ENCODE data around the gene MRPL17. TPM values are rescaled to one million over a fixed set of nuclear protein-coding genes. Genes with fewer than 3 reads are reported as not detected.
A peak's percentile ranks its signal among the peaks of the same experiment; 100 is the strongest.
"Not testable (repeated sequence)": the region's sequence is repeated elsewhere in the genome, so short reads cannot be mapped to it uniquely, and the experiment has no call there.

The MRPL17 gene
- total RNA-seq: 27.2 and 49.8 TPM in 2 replicates

DNA sequence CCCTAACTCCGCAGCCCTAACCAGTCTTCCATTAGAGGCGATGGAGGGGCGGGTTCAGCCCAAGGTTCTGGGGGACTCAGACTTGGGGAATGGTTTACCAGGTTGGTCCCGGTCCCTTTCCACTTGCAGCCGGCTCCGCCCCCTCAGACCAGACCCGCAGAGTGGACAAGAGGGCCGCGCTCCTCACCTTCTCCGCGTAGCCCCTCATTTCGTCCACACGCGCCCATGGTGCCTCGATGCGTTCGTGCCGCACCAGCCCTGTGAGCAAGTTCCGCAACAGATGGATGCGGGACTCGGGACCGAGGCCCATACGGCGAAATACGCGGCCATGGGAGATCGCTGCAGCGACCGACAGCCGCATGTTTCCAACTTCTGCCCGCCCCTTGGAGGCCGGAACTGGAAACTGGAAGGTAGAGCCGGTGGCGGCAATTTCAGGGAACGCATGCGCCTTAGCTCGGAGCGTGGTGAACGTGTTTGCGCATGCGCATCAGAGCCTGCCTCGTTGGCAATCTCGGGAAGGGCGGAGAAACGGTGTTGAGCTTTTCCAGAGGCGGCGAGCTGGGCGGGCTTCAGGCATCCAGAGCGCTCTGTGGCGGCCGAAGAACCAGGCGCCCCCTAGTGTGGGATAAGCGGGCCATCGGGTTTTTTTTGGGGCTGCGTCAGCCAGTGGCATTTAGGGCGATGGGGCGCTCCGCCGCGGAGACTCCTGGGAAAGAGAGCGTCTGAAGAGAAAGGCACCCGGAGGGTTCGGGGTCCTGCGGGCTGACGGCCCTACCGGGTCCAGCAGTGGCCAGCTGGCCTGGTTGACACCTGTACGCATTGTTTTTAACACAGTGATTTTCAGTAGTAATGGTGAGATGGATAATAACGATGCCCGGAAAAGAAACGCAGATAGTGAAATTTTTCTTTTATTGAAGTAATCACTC lies at the start of gene MRPL17:
Gene MRPL17 (minus strand): TSS at position 405 of the 926 bp plus-strand sequence. CDS start 44 bp downstream, at position 361.
- DNase-seq (ENCODE audit: low read depth): peak; percentile 97

DNA sequence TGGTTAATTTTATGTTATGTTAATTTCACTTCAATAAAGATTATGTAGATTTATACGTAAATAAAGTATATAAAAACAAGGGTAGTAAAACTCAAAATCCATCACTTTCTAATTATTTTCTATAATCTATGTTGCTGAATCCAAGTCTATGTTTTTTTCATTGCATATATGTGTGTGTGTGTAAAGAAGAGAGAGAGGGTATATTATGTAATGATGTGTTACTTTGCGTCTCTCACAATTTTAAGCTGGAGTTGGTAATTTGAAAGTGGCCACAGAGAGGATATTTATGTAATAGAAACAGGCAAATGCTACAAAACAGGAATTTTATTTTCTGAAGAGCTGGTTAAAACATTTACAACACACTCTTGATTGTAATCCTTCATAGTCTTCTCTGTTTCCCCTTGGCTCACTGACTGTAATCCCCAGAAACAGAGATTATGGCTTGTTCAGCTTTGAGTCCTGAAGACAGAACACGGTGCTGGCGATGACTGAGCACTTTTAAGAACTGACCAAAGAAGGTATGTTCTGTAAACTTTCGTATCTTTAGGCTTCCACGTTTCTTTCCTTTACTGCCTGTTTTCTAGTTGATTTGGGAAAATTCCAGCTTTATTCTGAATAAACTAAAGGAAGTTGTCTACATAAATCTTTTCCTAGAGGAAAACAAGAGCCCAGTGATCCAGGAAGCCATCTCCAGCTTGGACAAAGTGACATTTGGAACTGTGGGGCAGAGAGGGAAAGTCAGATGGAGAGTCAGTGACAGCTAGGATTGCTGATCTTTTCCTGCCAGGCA lies 45.0 kb upstream of the MRPL17 start:
- no peak for DNase-seq (ENCODE audit: low read depth)

GRCh38 chr11:6725386-6725896 lies 42.3 kb upstream of the MRPL17 start:
- DNase-seq (ENCODE audit: low read depth): no peak

DNA sequence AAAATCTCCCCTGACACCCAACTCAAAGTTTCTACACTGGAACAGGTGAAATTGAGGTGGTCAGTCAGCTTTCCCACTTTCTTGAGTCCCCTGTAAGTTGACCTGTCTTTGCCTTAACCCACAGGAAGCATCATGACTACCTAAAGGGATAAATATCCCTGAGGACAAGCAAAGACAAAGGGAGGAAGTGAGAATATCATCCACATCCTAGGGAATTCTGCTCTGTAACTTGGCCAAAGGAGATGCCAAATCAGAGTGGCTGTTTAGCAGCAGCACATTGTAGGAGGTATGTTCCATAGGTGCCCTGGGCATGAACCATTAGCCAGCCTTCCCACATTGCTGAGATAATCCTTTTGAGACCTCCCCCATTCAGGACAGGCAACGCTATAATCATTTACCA lies 40.9 kb upstream of the MRPL17 start:
- no peak for DNase-seq (ENCODE audit: low read depth)

GRCh38 chr11:6721343-6721742 lies 38.2 kb upstream of the MRPL17 start:
- DNase-seq (ENCODE audit: low read depth): no peak

- no peak for DNase-seq (ENCODE audit: low read depth)
Measured at GRCh38 chr11:6719576-6719975, 36.4 kb upstream of the MRPL17 start.

GRCh38 chr11:6717426-6717825 lies 34.3 kb upstream of the MRPL17 start:
- DNase-seq (ENCODE audit: low read depth): no peak

GRCh38 chr11:6711552-6711951 lies 28.4 kb upstream of the MRPL17 start:
- not testable (repeated sequence) for DNase-seq (ENCODE audit: low read depth)

GRCh38 chr11:6708876-6709275 lies 25.7 kb upstream of the MRPL17 start:
- DNase-seq (ENCODE audit: low read depth): no peak

DNA sequence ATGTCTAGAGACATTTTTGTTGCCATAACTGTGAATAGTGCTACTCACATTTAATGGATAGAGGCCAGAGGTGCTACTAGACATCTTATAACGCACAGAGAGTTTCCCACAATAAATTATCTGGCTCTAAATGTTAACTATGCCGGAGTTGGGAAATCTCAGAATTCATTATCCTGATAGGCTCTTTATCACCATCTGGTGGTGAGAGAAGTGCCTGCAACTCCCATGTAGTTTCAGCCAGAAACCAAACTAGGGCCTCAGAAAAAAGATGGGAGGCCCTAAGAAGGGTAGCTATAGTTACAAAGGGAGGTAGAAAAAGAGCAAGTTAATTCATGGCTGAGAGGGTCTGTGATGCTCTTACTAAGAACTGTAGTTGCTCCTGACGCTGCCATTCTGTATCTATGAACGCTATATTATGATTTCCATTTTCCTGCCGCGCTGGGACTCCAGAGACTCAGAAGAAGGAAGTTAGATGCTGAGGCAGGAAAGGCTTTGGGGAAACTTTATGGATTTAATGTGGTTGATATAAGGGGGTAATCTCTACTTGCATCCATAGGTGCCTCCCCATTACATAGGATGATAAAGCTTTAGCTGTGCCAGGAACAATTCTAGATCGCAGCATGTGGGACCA lies 22.9 kb upstream of the MRPL17 start:
- DNase-seq (ENCODE audit: low read depth): peak; percentile 53

- peak; percentile 77 for DNase-seq (ENCODE audit: low read depth)
Measured at GRCh38 chr11:6703247-6704063, 20.3 kb upstream of the MRPL17 start.

- not testable (repeated sequence) for DNase-seq (ENCODE audit: low read depth)
Measured at GRCh38 chr11:6701955-6702354, 18.8 kb upstream of the MRPL17 start.

GRCh38 chr11:6695377-6695776 lies 12.2 kb upstream of the MRPL17 start:
- peak; percentile 46 for DNase-seq (ENCODE audit: low read depth)

DNA sequence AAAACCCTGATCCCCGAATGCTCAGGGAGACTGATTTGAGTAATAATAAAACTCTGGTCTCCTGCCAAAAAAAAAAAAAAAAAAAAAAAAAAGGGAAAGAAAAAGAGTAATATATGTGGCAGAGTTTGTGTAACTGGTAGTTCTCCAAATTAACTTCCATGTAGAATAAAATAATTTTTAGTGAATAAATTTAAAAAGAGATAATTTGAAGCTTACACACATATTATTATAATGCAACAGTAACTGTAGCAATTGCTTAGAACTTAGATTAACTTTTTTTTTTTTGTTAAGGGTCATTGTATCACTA lies 11.0 kb upstream of the MRPL17 start:
- no peak for DNase-seq (ENCODE audit: low read depth)

GRCh38 chr11:6693342-6694228 lies 10.4 kb upstream of the MRPL17 start:
- peak; percentile 78 for DNase-seq (ENCODE audit: low read depth)

DNA sequence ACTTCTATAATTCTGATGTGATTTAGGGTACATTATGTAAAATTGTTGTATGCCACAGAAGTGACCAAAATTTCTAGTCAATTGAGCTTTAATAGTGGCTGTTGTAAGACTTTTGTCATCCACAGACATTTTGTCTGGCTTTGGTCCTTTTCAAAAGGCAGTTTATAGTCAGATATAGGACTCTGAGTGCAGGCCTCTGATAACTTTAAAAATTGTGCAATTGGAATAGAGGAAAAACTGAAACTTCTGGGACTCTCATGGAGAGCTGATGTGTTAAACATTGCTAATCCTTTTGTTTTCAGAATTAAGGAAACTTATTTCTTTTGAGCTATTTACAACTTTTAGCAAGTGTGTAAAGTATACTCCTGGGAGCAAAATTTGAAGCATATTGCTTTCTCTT lies 9.0 kb upstream of the MRPL17 start:
- no peak for DNase-seq (ENCODE audit: low read depth)

DNA sequence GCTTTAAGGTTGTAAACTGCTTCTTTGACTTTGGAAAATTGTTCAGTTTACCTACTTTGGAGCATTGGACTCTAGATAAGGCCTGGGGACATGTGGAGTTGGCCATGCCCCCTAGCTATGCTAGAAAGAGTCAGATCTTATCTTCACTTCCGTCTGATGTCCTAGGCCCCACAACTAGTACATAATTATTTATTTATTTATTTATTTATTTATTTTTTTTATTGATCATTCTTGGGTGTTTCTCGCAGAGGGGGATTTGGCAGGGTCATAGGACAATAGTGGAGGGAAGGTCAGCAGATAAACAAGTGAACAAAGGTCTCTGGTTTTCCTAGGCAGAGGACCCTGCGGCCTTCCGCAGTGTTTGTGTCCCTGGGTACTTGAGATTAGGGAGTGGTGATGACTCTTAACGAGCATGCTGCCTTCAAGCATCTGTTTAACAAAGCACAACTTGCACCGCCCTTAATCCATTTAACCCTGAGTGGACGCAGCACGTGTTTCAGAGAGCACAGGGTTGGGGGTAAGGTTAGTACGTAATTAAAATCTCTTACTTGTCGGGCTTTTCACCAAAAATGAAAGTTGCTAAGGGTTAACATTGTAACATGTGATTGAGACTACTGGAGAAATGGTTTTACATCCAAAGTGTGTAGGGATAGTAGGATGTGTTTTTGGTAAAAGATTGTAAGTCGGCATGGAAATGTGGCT lies 7.4 kb upstream of the MRPL17 start:
- DNase-seq (ENCODE audit: low read depth): not testable (repeated sequence)

- no peak for DNase-seq (ENCODE audit: low read depth)
Measured at GRCh38 chr11:6687876-6688275, 4.7 kb upstream of the MRPL17 start.

- no peak for DNase-seq (ENCODE audit: low read depth)
Measured at GRCh38 chr11:6686006-6686405, 2.9 kb upstream of the MRPL17 start.

DNA sequence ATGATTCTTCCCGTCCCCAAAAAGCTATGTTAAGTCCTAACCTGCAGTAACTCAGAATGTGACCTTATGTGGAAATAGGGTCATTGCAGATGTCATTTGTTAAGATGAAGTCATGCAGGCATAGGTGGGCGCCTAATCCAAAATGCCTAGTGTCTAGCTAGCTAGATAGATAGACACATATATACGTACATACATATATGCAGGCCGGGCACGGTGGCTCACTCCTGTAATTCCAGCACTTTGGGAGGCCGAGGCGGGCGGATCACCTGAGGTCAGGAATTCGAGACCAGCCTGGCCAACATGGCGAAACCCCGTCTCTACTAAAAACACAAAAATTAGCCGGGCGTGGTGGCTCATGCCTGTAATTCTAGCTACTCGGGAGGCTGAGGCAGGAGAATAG lies 928 bp upstream of the MRPL17 start:
- DNase-seq (ENCODE audit: low read depth): not testable (repeated sequence)
